ENCODE data around the gene PDSS1.
"Not testable (repeated sequence)": the region's sequence is repeated elsewhere in the genome, so short reads cannot be mapped to it uniquely, and the experiment has no call there.

The PDSS1 gene

GRCh38 chr10:26697163-26697921 is at the start of gene PDSS1:
TSS of gene PDSS1 (plus strand) at chr10:26697701. CDS start at chr10:26697712, 11 bp downstream.
- DNase-seq (ENCODE audit: low read depth): peak; percentile 67

- not testable (repeated sequence) for DNase-seq (ENCODE audit: low read depth)
These were observed 49.3 kb upstream of the PDSS1 start for GRCh38 chr10:26648245-26648636.

- DNase-seq (ENCODE audit: low read depth): no peak
These were observed 47.1 kb upstream of the PDSS1 start for GRCh38 chr10:26650406-26650805.

- DNase-seq (ENCODE audit: low read depth): not testable (repeated sequence)
These were observed 46.0 kb upstream of the PDSS1 start for GRCh38 chr10:26651476-26651875.

- DNase-seq (ENCODE audit: low read depth): no peak
These were observed 44.5 kb upstream of the PDSS1 start for GRCh38 chr10:26653004-26653403.

- no peak for DNase-seq (ENCODE audit: low read depth)
These were observed 41.8 kb upstream of the PDSS1 start for GRCh38 chr10:26655746-26656145.

- no peak for DNase-seq (ENCODE audit: low read depth)
These were observed 34.6 kb upstream of the PDSS1 start for GRCh38 chr10:26662864-26663263.

- DNase-seq (ENCODE audit: low read depth): no peak
These were observed 32.1 kb upstream of the PDSS1 start for GRCh38 chr10:26665080-26666048.

- DNase-seq (ENCODE audit: low read depth): no peak
These were observed 21.6 kb upstream of the PDSS1 start for GRCh38 chr10:26675873-26676257.

- no peak for DNase-seq (ENCODE audit: low read depth)
These were observed 17.9 kb upstream of the PDSS1 start for GRCh38 chr10:26679588-26679987.

- no peak for DNase-seq (ENCODE audit: low read depth)
These were observed 16.4 kb upstream of the PDSS1 start for GRCh38 chr10:26681076-26681475.

- not testable (repeated sequence) for DNase-seq (ENCODE audit: low read depth)
These were observed 15.5 kb upstream of the PDSS1 start for GRCh38 chr10:26681971-26682370.

- DNase-seq (ENCODE audit: low read depth): no peak
These were observed 14.6 kb upstream of the PDSS1 start for GRCh38 chr10:26682931-26683330.

GRCh38 chr10:26684667-26685264 is 12.7 kb upstream of the PDSS1 start:
- not testable (repeated sequence) for DNase-seq (ENCODE audit: low read depth)

- DNase-seq (ENCODE audit: low read depth): no peak
These were observed 12.1 kb upstream of the PDSS1 start for GRCh38 chr10:26685441-26685840.

- DNase-seq (ENCODE audit: low read depth): no peak
These were observed 8.1 kb upstream of the PDSS1 start for GRCh38 chr10:26689399-26689798.

- no peak for DNase-seq (ENCODE audit: low read depth)
These were observed 6.6 kb upstream of the PDSS1 start for GRCh38 chr10:26690731-26691475.

- not testable (repeated sequence) for DNase-seq (ENCODE audit: low read depth)
These were observed 3.0 kb upstream of the PDSS1 start for GRCh38 chr10:26694536-26694935.

GRCh38 chr10:26696786-26697162 is 727 bp upstream of the PDSS1 start:
- no peak for DNase-seq (ENCODE audit: low read depth)

GRCh38 chr10:26697922-26698608 is 564 bp downstream of the PDSS1 start:
- DNase-seq (ENCODE audit: low read depth): no peak

GRCh38 chr10:26698909-26699308 is 1.4 kb downstream of the PDSS1 start:
- DNase-seq (ENCODE audit: low read depth): no peak
